NCI-H524 treated with DMSO at 0.1 percent for 48 hours (cell line): ENCODE data around the gene FKBP14.
"Not testable (repeated sequence)": the region's sequence is repeated elsewhere in the genome, so short reads cannot be mapped to it uniquely, and the experiment has no call there.

Source experiments
- DNase-seq: peaks from one replicate; lab custom pipeline; 2025; lab: John Stamatoyannopoulos, UW

FKBP14 gene, protein sequence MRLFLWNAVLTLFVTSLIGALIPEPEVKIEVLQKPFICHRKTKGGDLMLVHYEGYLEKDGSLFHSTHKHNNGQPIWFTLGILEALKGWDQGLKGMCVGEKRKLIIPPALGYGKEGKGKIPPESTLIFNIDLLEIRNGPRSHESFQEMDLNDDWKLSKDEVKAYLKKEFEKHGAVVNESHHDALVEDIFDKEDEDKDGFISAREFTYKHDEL

DNA sequence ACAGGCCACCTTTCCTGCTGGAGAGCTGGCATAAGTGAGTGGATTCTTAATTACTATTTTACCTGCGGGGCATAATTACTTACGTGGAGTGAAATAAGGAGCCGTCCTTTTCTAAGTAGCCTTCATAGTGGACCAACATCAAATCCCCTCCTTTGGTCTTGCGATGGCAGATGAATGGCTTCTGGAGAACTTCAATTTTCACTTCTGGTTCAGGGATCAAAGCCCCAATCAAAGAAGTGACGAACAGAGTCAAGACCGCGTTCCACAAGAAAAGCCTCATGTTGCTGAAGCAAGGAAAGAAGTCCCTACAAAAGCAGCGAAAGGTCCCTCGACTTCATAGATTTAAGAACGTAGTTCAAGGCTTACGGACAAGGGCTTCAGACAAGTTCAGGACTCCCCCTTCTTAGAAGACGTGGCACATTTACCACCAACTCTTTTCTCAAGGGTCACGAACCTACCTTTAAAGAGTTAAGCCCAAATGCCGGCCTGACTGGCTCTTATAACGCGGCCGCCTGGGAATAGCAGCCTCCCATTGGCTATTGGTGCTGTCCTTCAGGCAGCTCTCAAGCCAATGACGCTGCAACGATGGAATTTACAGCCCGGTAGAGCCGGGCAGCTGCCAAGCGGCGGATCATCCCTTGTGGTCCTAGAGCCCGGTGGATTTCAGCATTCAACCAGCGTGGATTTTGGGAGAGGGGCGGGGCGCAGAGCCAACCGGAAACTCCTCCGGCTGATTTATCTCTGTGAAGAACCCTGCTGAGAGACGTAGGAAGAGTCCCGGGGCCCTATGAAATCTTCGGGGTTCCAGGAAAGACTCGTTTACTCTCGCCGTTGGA, at the start of gene FKBP14:
Gene FKBP14 (minus strand): TSS at position 474 of the 836 bp plus-strand sequence. CDS start 194 bp downstream, at position 280.
- DNase-seq, result peak; percentile 94

GRCh38 chr7:30074422-30075030, 48.0 kb upstream of the FKBP14 start:
- DNase-seq, result no peak

DNA sequence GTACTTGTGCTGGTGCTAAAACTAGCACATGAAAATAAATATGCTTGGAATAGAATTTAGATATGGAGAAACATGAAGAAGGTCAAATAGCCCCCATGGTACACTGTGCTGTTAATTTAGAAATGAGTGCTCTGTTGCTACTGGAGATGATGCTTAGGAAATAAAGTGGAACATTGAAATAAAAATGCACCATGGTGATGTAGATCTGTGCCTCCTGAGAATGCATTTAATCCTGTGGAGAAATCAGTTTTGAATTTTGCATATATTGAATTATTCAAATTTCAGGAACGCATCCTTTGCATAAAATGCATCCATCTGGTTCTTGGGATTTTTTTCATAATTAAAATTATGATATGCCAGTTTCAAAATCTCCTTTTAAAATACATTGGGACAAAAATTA, 46.2 kb upstream of the FKBP14 start:
- no peak for DNase-seq

DNA sequence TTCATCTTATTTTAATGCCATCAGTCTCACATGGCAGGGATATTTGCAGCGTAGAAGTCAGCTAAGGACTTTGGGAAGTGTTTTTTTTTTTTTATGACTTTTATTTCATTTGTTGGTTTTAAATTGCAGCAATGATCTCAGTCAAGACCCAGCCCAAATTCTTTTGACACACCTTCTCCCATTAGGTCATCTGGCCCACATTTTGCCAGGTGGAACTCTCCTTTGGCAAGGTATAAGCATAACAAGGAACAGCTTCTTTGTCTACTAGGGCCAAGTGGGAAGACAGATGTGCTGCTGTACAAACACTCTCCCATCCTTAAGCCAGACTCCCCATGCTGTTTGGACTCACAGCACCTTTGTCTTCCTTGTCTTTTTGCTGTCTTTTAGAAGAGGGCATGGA, 43.5 kb upstream of the FKBP14 start:
- no peak for DNase-seq

DNA sequence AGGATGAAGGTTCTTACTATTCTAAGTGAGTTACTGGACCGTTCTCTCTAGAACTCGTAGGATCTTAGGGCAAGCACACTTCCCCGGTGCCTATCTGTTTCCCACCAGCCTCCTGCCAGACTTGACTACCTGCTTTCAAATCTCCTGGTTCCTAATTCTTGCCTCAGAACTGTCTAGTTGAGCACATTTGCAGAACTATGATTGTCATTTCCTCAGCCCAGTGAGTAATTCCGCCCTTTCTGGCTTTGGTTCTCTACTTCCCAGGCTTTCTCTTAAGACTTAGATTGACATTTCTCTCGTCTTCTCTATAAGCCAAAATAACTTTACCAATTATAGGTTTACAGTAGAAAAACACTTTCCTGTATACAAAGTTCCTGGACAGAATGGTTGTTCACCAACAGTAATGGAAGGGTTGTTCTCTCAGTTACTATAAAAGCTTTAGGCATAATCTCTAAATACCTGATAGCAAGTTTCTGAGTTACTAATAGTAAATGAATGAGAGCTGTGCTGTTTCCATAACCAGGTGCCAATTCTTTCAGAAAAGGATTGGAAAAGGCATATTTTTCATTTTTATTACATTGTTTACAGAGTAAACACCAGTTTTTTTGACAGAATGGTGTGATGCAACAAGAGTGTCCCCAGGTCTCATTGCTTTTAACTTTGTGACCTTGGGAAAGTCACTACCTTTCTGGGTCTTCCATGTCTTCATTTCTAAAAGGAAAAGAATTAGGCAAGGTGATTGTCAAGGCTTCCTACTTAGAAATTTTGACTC, 42.8 kb upstream of the FKBP14 start:
- DNase-seq, result no peak

GRCh38 chr7:30068117-30068516, 41.6 kb upstream of the FKBP14 start:
- no peak for DNase-seq

- no peak for DNase-seq
These were observed 40.2 kb upstream of the FKBP14 start for GRCh38 chr7:30066687-30067086.

- no peak for DNase-seq
These were observed 39.2 kb upstream of the FKBP14 start for GRCh38 chr7:30065746-30066145.

DNA sequence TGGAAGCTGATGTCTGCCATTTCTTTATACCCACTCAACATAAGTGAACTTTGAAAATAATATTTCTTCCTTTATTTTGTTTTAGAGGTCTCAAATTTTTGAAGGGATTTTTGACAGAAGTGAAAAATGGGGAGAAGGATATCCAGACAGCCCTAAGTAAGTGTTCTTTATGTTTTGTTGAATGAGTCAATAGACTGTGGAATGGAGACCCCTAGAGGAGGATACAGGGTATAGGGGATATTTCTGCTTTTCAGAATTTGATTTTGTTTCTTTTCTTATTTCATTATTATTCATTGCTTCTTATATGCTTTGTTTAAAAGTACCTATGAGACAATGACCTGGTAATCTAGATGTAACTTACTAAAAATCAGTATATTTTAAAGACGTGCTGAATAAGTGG, 36.1 kb upstream of the FKBP14 start:
- no peak for DNase-seq

DNA sequence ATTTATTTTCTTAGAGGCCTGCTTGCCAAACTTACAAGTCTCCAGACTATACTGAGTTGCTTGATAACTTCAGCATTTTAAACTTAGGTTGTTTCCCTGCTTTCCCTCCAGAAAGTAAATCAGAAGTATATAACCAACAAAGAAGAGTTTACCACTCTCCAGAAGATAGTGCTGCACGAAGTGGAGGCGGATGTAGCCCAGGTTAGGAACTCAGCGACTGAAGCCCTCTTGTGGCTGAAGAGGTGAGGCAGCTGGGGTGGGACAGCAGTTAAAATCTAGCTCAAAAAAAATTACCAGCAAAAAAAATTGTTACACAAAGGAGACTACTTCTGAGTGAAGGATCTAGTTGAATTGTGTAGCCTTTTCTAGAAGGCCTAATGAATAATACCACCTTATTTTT, 35.3 kb upstream of the FKBP14 start:
- DNase-seq, result not testable (repeated sequence)

DNA sequence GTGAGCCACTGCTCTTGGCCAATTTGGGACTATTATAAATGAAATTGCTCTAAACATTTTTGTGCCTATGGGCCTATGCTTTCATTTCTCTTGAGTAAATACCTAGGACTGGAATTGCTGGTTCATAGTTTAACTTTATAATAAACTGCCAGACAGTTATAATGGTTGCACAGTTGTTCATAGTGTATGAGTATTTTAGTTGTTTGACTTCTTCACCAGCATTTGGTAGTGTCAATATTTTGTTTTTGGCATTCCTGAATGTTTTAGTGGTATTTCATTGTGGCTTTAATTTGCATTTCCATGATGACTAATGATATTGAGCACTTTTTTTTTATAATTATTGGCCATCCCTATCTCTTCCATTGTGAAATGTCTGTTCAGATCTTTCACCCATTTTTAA, 31.2 kb upstream of the FKBP14 start:
- no peak for DNase-seq

DNA sequence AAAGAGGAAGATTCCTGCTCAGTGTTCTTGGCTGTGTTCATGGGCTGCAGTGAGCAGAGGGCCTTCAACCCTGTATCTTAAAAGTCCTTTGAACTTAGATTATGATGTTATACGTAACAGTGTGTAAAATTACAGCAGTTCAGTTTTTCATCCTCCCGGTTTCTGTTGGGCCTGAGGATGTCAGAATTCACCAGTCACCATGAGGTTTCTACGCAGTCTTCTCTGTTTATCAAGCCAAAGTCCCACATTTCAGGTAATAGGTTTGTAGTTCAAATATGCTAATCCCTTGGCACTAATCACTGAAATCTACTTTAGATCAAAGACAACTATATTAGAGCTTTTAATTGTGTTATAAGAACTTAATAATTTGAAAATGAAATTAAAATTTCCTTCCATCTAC, 26.6 kb upstream of the FKBP14 start:
- no peak for DNase-seq

DNA sequence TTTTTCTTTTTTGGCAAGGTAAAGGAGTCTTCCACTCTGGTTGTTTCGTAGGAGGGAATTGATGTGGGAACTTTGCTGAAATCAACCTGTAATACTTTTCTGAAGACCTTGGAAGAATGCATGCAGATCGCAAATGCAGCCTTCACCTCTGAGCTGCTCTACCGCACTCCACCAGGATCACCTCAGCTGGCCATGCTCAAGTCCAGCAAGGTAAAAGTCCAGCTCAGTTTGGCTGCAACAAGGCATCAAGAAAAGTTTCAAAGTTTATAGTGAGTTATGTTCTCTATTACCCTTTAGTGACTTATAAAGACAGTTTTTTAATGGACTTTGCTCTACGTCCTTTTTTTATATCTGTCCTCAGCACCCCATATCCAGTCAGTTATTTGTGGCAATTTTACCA, 22.7 kb upstream of the FKBP14 start:
- no peak for DNase-seq

DNA sequence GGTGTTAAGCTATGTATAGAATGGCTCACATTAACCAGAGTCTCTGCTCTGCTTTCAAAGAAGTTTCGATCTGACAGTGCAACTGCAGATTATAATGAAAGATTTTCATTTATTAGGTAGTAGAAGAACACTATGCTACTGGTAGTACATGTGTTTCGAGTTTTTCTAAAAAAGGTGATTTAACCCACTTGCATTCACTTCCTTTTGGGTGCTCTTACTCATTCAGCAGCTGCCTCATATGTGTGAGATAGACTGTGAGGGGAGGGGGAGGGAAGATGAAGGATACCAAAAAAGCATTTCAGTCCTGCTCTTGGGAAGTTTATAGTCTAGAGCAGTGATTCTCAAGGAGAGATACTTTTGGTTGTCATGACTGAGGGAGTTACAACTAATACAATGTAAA, 22.1 kb upstream of the FKBP14 start:
- DNase-seq, result no peak

- DNase-seq, result no peak
These were observed 20.6 kb upstream of the FKBP14 start for GRCh38 chr7:30047124-30047523.

- no peak for DNase-seq
These were observed 19.7 kb upstream of the FKBP14 start for GRCh38 chr7:30046127-30046770.

GRCh38 chr7:30041526-30042269, 15.2 kb upstream of the FKBP14 start:
- DNase-seq, result no peak

DNA sequence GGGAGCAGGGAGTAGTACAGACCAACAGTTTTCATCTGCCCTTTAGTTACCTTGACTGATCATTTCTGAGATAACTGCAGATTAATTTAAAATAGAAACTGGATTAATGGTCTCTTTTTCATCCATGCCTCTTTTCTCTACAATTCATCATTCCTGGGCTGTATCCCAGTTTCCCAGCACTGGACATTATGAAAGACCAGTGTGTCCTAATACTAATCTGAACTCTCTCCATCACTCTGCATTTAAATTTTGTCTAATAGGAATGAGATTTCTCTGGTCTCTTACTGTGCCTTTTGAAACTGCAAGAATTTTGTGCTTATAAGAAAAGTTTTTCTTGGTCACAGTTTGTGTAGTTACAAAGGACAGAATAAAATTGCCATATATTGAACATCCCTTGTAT, 14.4 kb upstream of the FKBP14 start:
- DNase-seq, result no peak

- DNase-seq, result no peak
These were observed 11.9 kb upstream of the FKBP14 start for GRCh38 chr7:30038196-30038980.

- DNase-seq, result no peak
These were observed 9.7 kb upstream of the FKBP14 start for GRCh38 chr7:30036220-30036619.
